Measurements from ENCODE around the gene BICD2. TPM values are rescaled to one million over a fixed set of nuclear protein-coding genes. Genes with fewer than 3 reads are reported as not detected.

The BICD2 gene
- total RNA-seq, 1 experiment from 2014 or later, result 40.6 TPM

DNA sequence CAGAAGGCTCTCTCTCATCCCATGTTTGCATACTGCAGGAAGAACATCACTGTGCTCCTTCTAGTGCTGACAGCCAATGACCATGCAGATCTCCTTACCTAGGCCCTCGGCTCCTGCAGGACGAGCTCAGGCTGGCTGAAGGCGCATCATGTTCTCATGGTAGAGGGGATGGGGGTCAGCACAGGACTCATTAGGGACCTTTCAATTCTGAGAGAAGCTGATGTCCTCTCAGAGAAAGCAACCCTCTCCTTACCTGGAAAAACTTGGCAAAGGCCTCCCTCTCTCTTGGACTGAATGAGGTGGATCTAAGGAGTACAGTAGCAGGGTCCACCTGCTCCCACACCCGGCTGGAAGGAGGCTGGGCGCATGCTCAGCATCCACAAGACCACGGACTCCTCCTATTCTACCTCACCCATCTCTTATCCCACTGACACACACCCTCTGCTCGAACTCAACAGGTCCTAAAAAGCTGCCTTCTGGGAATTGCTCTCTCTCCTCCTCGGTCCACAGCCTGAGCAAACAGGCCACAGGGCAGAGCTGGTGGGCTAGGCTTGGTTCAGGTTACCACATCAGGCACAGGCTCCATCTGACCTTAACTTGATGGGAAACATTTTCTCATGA lies 97.6 kb downstream of the BICD2 start:
- CTCF ChIA-PET, result no interaction called here
- H3K27me3 ChIP-seq (ENCODE audit: insufficient read depth, low read depth), result no peaks in the 10 kb centered on the region
- BruUV-seq (replicated peaks), result TSS peak; percentile 2
- TF ChIP-seq, protein P1, sequence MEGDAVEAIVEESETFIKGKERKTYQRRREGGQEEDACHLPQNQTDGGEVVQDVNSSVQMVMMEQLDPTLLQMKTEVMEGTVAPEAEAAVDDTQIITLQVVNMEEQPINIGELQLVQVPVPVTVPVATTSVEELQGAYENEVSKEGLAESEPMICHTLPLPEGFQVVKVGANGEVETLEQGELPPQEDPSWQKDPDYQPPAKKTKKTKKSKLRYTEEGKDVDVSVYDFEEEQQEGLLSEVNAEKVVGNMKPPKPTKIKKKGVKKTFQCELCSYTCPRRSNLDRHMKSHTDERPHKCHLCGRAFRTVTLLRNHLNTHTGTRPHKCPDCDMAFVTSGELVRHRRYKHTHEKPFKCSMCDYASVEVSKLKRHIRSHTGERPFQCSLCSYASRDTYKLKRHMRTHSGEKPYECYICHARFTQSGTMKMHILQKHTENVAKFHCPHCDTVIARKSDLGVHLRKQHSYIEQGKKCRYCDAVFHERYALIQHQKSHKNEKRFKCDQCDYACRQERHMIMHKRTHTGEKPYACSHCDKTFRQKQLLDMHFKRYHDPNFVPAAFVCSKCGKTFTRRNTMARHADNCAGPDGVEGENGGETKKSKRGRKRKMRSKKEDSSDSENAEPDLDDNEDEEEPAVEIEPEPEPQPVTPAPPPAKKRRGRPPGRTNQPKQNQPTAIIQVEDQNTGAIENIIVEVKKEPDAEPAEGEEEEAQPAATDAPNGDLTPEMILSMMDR (conservative IDR thresholded peaks at IDR 0.05), result no peak
- TF ChIP-seq EZH2 (IDR thresholded peaks at IDR 0.05; ENCODE audit: low read depth), result no peak
- peaks cover 51% of the 10 kb centered on the region for H4K20me1 ChIP-seq (ENCODE audit: insufficient read depth)
- peaks cover 17% of the 10 kb centered on the region for H3F3A ChIP-seq (ENCODE audit: insufficient read depth, low read depth)
- peaks cover 13% of the 10 kb centered on the region; the same call in 1 of the 2 replicates for H3K4me1 ChIP-seq (replicated peaks; ENCODE audit: insufficient read depth)
- H3K4me3 ChIP-seq, result no peak overlapping the region
- H3K36me3 ChIP-seq (ENCODE audit: low read depth), result 0 out of 2 replicates have a peak, but pooled peaks cover 9% of the 10 kb centered on the region
- POLR2A ChIA-PET (ENCODE audit: unreplicated experiment), result no interaction called here
- no peak overlapping the region for H3K4me2 ChIP-seq
- no peaks in the 10 kb centered on the region for H3K9me3 ChIP-seq (ENCODE audit: insufficient read depth, low read depth)
- no peak for DNase-seq
- peaks cover 89% of the 10 kb centered on the region for H3K79me2 ChIP-seq (ENCODE audit: low read depth)
- H3K9me2 ChIP-seq (ENCODE audit: insufficient read depth), result no peaks in the 10 kb centered on the region
- intact Hi-C loops (cut with micrococcal nuclease; ENCODE audit: unreplicated experiment), result no loop called here
- H2AFZ ChIP-seq, result no peak overlapping the region
- H3K27ac ChIP-seq, result no peak overlapping the region

DNA sequence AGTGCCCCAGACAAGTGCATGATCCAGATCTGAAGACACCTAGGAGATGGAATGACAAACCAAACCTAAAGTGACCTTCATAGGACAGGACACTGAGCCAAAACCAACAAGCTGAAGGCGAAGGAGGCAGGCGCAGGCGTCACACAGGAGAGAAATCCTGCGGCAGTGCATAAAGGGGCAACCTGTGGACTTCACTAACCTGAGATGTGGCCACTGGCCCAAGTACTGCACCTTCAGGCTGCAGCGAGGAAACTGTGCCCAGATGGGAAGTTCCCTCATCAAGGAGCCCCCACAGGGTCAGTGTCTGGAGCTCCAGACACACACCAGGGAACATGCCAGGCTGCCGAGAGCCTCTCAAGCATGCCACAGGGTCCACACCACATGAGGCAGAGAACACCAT lies 98.4 kb downstream of the BICD2 start:
- Histone ChIP-seq H3K4me3 (no peak overlapping the region), H3K27me3 (ENCODE audit: insufficient read depth, low read depth) (no peaks in the 10 kb centered on the region), H3K4me2 (no peak overlapping the region), H3K36me3 (ENCODE audit: low read depth) (0 out of 2 replicates have a peak, but pooled peaks cover 9% of the 10 kb centered on the region), H3K9me3 (ENCODE audit: insufficient read depth, low read depth) (no peaks in the 10 kb centered on the region), H3K9me2 (ENCODE audit: insufficient read depth) (no peaks in the 10 kb centered on the region), H3F3A (ENCODE audit: insufficient read depth, low read depth) (peaks cover 10% of the 10 kb centered on the region), H4K20me1 (ENCODE audit: insufficient read depth) (peaks cover 58% of the 10 kb centered on the region), H3K27ac (no peak overlapping the region), H3K79me2 (ENCODE audit: low read depth) (peaks cover 96% of the 10 kb centered on the region), H3K4me1 (replicated peaks; ENCODE audit: insufficient read depth) (peaks cover 7% of the 10 kb centered on the region; the same call in 1 of the 2 replicates), H2AFZ (no peak overlapping the region)
- POLR2A ChIA-PET (ENCODE audit: unreplicated experiment), result no interaction called here
- TF ChIP-seq, protein P1 (conservative IDR thresholded peaks at IDR 0.05), result no peak
- no peak for TF ChIP-seq EZH2 (IDR thresholded peaks at IDR 0.05; ENCODE audit: low read depth)
- CTCF ChIA-PET, result no interaction called here
- intact Hi-C loops (cut with micrococcal nuclease; ENCODE audit: unreplicated experiment), result no loop called here
- BruUV-seq (replicated peaks), result no TSS peak
- DNase-seq, result no peak

DNA sequence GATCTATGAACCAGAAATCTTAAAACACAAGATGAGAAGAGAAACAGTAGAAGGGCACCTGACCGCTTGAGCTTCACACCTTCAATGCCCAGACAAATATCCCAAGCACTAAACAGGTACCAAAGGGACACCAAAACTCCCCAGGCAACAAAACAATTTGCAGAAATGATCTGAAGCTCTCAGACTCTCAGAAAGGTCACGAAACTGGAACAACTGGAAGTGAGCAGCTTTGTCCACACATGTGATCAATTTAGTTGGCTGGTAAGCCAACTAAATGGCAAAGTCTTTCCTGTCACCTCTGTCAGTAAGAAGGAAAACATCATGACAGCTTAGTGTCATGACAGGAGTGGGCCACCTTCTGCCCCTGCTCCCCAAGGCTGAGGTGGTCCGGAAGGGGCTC lies 98.8 kb downstream of the BICD2 start:
- POLR2A ChIA-PET (ENCODE audit: unreplicated experiment), result no interaction called here

More for the DNA sequence above, 98.8 kb downstream of the BICD2 start:
- Histone ChIP-seq H3K4me1 (replicated peaks; ENCODE audit: insufficient read depth) (peaks cover 7% of the 10 kb centered on the region; the same call in 1 of the 2 replicates), H3K36me3 (ENCODE audit: low read depth) (0 out of 2 replicates have a peak, but pooled peaks cover 9% of the 10 kb centered on the region), H3F3A (ENCODE audit: insufficient read depth, low read depth) (peaks cover 6% of the 10 kb centered on the region), H3K27ac (no peak overlapping the region), H4K20me1 (ENCODE audit: insufficient read depth) (peaks cover 62% of the 10 kb centered on the region), H3K79me2 (ENCODE audit: low read depth) (peaks cover 96% of the 10 kb centered on the region), H3K4me2 (no peak overlapping the region), H3K4me3 (no peak overlapping the region), H3K9me2 (ENCODE audit: insufficient read depth) (no peaks in the 10 kb centered on the region), H2AFZ (no peak overlapping the region), H3K27me3 (ENCODE audit: insufficient read depth, low read depth) (no peaks in the 10 kb centered on the region), H3K9me3 (ENCODE audit: insufficient read depth, low read depth) (no peaks in the 10 kb centered on the region)
- no TSS peak for BruUV-seq (replicated peaks)
- CTCF ChIA-PET, result no interaction called here
- intact Hi-C loops (cut with micrococcal nuclease; ENCODE audit: unreplicated experiment), result no loop called here
- TF ChIP-seq, protein P1 (conservative IDR thresholded peaks at IDR 0.05), result no peak
- no peak for TF ChIP-seq EZH2 (IDR thresholded peaks at IDR 0.05; ENCODE audit: low read depth)
- no peak for DNase-seq

All from PC-9 (cell line).